ENCODE data around the gene CRB1. TPM values are rescaled to one million over a fixed set of nuclear protein-coding genes. Genes with fewer than 3 reads are reported as not detected.
"Not testable (repeated sequence)": the region's sequence is repeated elsewhere in the genome, so short reads cannot be mapped to it uniquely, and the experiment has no call there.

CRB1 gene
- total RNA-seq, 2 donors from 2014 or later: not detected

- peaks cover 25% of the 10 kb centered on the region for H3K4me1 Mint-ChIP-seq
- no peak for TF ChIP-seq CTCF (conservative IDR thresholded peaks at IDR 0.05)
- no peaks in the 10 kb centered on the region for H3K36me3 Mint-ChIP-seq (ENCODE audit: low read depth)
- H3K9me3 Mint-ChIP-seq: peaks cover 3% of the 10 kb centered on the region
- Histone ChIP-seq H3K4me1 (ENCODE audit: control insufficient read depth, insufficient read depth, low read length) (peaks cover 10% of the 10 kb centered on the region), H3K27ac (ENCODE audit: low read depth, low read length) (no peak overlapping the region), H3K9ac (ENCODE audit: extremely low read depth, low read length, poor library complexity, severe bottlenecking) (no peak overlapping the region), H3K9me3 (ENCODE audit: control insufficient read depth, low read length) (no peaks in the 10 kb centered on the region), H3K36me3 (ENCODE audit: control insufficient read depth, insufficient read depth, low read length) (no peaks in the 10 kb centered on the region), H3K27me3 (ENCODE audit: control insufficient read depth, insufficient read depth, low read length, poor library complexity, severe bottlenecking) (no peaks in the 10 kb centered on the region), H3K4me3 (ENCODE audit: low read length) (no peak overlapping the region)
- H3K27me3 Mint-ChIP-seq (ENCODE audit: insufficient read depth): no peaks in the 10 kb centered on the region
- H3K4me3 Mint-ChIP-seq: no peak overlapping the region
- no peak overlapping the region for H3K27ac Mint-ChIP-seq
- 100% methylated on average over 1 to 2 of the region's 2 CpGs for WGBS, 2 experiments (ENCODE audit: insufficient coverage in 1 of 2, insufficient read length in 1 of 2)
- no peak for DNase-seq
These were observed 218.9 kb downstream of the CRB1 start for GRCh38 chr1:197486946-197487345.

GRCh38 chr1:197491505-197491904 lies 223.5 kb downstream of the CRB1 start:
- not testable (repeated sequence) for H3K4me1 ChIP-seq (ENCODE audit: control insufficient read depth, insufficient read depth, low read length); H3K27me3 Mint-ChIP-seq (ENCODE audit: insufficient read depth); H3K9ac ChIP-seq (ENCODE audit: extremely low read depth, low read length, poor library complexity, severe bottlenecking); H3K4me3 Mint-ChIP-seq; DNase-seq; H3K9me3 ChIP-seq (ENCODE audit: control insufficient read depth, low read length); H3K9me3 Mint-ChIP-seq; H3K36me3 Mint-ChIP-seq (ENCODE audit: low read depth); H3K4me3 ChIP-seq (ENCODE audit: low read length); H3K36me3 ChIP-seq (ENCODE audit: control insufficient read depth, insufficient read depth, low read length); H3K27ac ChIP-seq (ENCODE audit: low read depth, low read length); H3K27me3 ChIP-seq (ENCODE audit: control insufficient read depth, insufficient read depth, low read length, poor library complexity, severe bottlenecking); H3K27ac Mint-ChIP-seq; H3K4me1 Mint-ChIP-seq
- WGBS, 2 experiments (ENCODE audit: insufficient coverage in 1 of 2, insufficient read length in 1 of 2): 88% methylated on average over 1 of the region's 1 CpG; no CpG with 5 or more reads in 1 of the 2 experiments

- Histone ChIP-seq H3K27ac (ENCODE audit: low read depth, low read length) (no peak overlapping the region), H3K9ac (ENCODE audit: extremely low read depth, low read length, poor library complexity, severe bottlenecking) (no peak overlapping the region), H3K27me3 (ENCODE audit: control insufficient read depth, insufficient read depth, low read length, poor library complexity, severe bottlenecking) (no peaks in the 10 kb centered on the region), H3K36me3 (ENCODE audit: control insufficient read depth, insufficient read depth, low read length) (no peaks in the 10 kb centered on the region), H3K9me3 (ENCODE audit: control insufficient read depth, low read length) (peaks cover 4% of the 10 kb centered on the region), H3K4me3 (ENCODE audit: low read length) (no peak overlapping the region), H3K4me1 (ENCODE audit: control insufficient read depth, insufficient read depth, low read length) (no peaks in the 10 kb centered on the region)
- Mint-ChIP-seq H3K4me3 (no peak overlapping the region), H3K36me3 (ENCODE audit: low read depth) (no peaks in the 10 kb centered on the region), H3K27me3 (ENCODE audit: insufficient read depth) (no peaks in the 10 kb centered on the region), H3K9me3 (no peaks in the 10 kb centered on the region), H3K4me1 (peaks cover 10% of the 10 kb centered on the region), H3K27ac (no peak overlapping the region)
- no peak for TF ChIP-seq CTCF (conservative IDR thresholded peaks at IDR 0.05)
- no peak for DNase-seq
- WGBS, 2 experiments (ENCODE audit: insufficient coverage in 1 of 2, insufficient read length in 1 of 2): 87 to 100% methylated on average over 4 to 10 of the region's 10 CpGs
These were observed 228.7 kb downstream of the CRB1 start for GRCh38 chr1:197496722-197497121.
